GM06990 (cell line): ENCODE data around the gene ANTXR1.

Experiments used
- DNase-seq: peaks from one replicate; pipeline ENCODE4 v3.0.0-alpha.2; 2011; ENCODE audit not compliant: insufficient read length; ENCODE audit errors: extremely low read depth
- H3K27me3 ChIP-seq: replicated peaks from 2 replicates; pipeline ENCODE4 v1.6.0; 2011; ENCODE audit warnings: low read length; ENCODE audit not compliant: control insufficient read depth, insufficient read depth
- H3K36me3 ChIP-seq: 2 replicates; pipeline ENCODE4 v1.5.1; 2011; ENCODE audit warnings: low read length; ENCODE audit not compliant: control insufficient read depth, insufficient read depth
- H3K4me3 ChIP-seq: replicated peaks from 2 replicates; pipeline ENCODE4 v1.5.1; 2011; ENCODE audit warnings: low read depth, mild to moderate bottlenecking, control low read depth, low read length
- TF ChIP-seq, protein P1 (sequence below): IDR thresholded peaks from 2 replicates; pipeline ENCODE4 v1.5.1; 2011; ENCODE audit warnings: low read length, control low read depth, mild to moderate bottlenecking, inconsistent platforms; ENCODE audit not compliant: insufficient read depth, poor library complexity, severe bottlenecking

ANTXR1 gene

DNA sequence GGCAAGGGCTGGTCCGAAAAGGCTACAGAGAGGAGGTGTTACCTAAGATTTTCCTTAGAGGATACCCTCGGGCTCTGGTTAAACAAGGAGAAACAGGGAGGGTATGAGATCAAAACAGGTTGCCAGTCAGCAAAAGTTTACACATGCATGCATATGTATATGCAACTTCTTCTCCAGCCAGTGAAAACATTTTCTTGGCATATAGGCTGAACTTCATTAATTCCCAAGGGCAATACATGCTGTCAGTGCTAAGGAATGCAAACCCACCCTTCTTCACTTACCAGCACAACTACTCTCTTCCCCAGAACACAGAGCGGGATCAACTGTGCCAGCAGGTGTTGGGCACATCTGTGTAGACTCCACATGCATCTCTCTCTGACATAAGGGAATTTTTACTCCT is 198.1 kb downstream of the ANTXR1 start:
- DNase-seq = no peak
- Histone ChIP-seq H3K4me3 (no peak overlapping the region), H3K27me3 (no peaks in the 10 kb centered on the region; the same call in none of the 2 replicates), H3K36me3 (no peaks in the 10 kb centered on the region)
- TF ChIP-seq, protein P1, sequence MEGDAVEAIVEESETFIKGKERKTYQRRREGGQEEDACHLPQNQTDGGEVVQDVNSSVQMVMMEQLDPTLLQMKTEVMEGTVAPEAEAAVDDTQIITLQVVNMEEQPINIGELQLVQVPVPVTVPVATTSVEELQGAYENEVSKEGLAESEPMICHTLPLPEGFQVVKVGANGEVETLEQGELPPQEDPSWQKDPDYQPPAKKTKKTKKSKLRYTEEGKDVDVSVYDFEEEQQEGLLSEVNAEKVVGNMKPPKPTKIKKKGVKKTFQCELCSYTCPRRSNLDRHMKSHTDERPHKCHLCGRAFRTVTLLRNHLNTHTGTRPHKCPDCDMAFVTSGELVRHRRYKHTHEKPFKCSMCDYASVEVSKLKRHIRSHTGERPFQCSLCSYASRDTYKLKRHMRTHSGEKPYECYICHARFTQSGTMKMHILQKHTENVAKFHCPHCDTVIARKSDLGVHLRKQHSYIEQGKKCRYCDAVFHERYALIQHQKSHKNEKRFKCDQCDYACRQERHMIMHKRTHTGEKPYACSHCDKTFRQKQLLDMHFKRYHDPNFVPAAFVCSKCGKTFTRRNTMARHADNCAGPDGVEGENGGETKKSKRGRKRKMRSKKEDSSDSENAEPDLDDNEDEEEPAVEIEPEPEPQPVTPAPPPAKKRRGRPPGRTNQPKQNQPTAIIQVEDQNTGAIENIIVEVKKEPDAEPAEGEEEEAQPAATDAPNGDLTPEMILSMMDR = no peak

GRCh38 chr2:69211686-69212085 is 198.7 kb downstream of the ANTXR1 start:
- TF ChIP-seq, protein P1 = no peak
- no peaks in the 10 kb centered on the region for H3K36me3 ChIP-seq

GRCh38 chr2:69212238-69213028 is 199.5 kb downstream of the ANTXR1 start:
- H3K36me3 ChIP-seq = no peaks in the 10 kb centered on the region
- no peak overlapping the region for H3K4me3 ChIP-seq
- TF ChIP-seq, protein P1 = no peak
- no peaks in the 10 kb centered on the region; the same call in none of the 2 replicates for H3K27me3 ChIP-seq
- no peak for DNase-seq

More at GRCh38 chr2:69211686-69212085, 198.7 kb downstream of the ANTXR1 start:
- no peak overlapping the region for H3K4me3 ChIP-seq
- no peak for DNase-seq
- H3K27me3 ChIP-seq = no peaks in the 10 kb centered on the region; the same call in none of the 2 replicates

- H3K27me3 ChIP-seq = no peaks in the 10 kb centered on the region; the same call in 1 of the 2 replicates
- H3K36me3 ChIP-seq = no peaks in the 10 kb centered on the region
- no peak overlapping the region for H3K4me3 ChIP-seq
- DNase-seq = no peak
- TF ChIP-seq, protein P1 = no peak
Observed at GRCh38 chr2:69213201-69213600, 200.2 kb downstream of the ANTXR1 start.

DNA sequence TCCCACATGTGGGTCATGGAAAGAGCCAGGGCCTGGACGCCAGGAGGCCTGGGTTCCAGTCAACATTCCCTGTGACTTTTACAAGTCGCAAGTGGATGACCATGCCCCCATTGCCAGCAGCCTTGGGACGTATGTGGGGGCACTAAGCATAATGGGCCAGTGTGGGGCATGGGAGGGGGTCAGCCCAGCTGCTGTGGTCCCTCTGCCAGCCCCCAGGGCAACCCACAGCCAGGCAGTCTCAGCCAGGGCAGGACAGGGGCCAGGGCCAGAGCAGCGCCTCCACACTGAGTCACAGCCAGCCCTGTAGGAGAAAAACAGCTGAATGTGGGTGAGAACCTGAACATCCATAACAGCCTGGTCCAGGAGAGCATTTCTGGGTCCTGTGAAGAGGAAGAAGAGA is 200.8 kb downstream of the ANTXR1 start:
- H3K27me3 ChIP-seq = no peaks in the 10 kb centered on the region; the same call in 1 of the 2 replicates
- H3K36me3 ChIP-seq = no peaks in the 10 kb centered on the region
- DNase-seq = no peak

More for the DNA sequence above, 200.8 kb downstream of the ANTXR1 start:
- H3K4me3 ChIP-seq = no peak overlapping the region
- TF ChIP-seq, protein P1 = no peak
